ENCODE measurements around the gene CORIN.

GRCh38 chr4:47827343-47828047 is 10.4 kb downstream of the CORIN start:
- no peak for TF ChIP-seq SPI1 (IDR thresholded peaks at IDR 0.05; ENCODE audit: borderline replicate concordance, insufficient read depth, low read depth, low read length)
- no peak for TF ChIP-seq BRCA1 (IDR thresholded peaks at IDR 0.05; ENCODE audit: low read depth, low read length)
- TF ChIP-seq SREBF2 (IDR thresholded peaks at IDR 0.05; ENCODE audit: low read length), result no peak

Measured in GM12878 (cell line).